NCI-H2171 treated with DMSO at 0.1 percent for 48 hours (cell line): ENCODE data around the gene POLR2L.

Experiments used
- DNase-seq: peaks from one replicate; lab custom pipeline; 2025; lab: John Stamatoyannopoulos, UW

POLR2L gene

GRCh38 chr11:838441-839279 is 3.7 kb downstream of the POLR2L start:
- peak; percentile 36 for DNase-seq

- no peak for DNase-seq
Observed at GRCh38 chr11:837990-838307, 4.4 kb downstream of the POLR2L start.

GRCh38 chr11:837189-837989 is 4.9 kb downstream of the POLR2L start:
- DNase-seq: no peak

- no peak for DNase-seq
Observed at GRCh38 chr11:836700-837099, 5.6 kb downstream of the POLR2L start.

- no peak for DNase-seq
Observed at GRCh38 chr11:836274-836673, 6.1 kb downstream of the POLR2L start.

- no peak for DNase-seq
Observed at GRCh38 chr11:834371-835316, 7.7 kb downstream of the POLR2L start.

GRCh38 chr11:833849-834311 is 8.4 kb downstream of the POLR2L start:
- peak; percentile 3 for DNase-seq

- DNase-seq: no peak
Observed at GRCh38 chr11:833114-833791, 9.1 kb downstream of the POLR2L start.

- peak; percentile 7 for DNase-seq
Observed at GRCh38 chr11:832529-833113, 9.7 kb downstream of the POLR2L start, which contains the start of gene CD151. Gene CD151, plus strand, starts transcription at chr11:832952. Its CDS starts 3,118 bp downstream, at chr11:836070.

GRCh38 chr11:831961-832528 is 10.3 kb downstream of the POLR2L start:
- DNase-seq: no peak

- DNase-seq: no peak
Observed at GRCh38 chr11:831118-831864, 11.0 kb downstream of the POLR2L start.

- peak; percentile 66 for DNase-seq
Observed at GRCh38 chr11:830295-831117, 11.8 kb downstream of the POLR2L start.

GRCh38 chr11:829847-830294 is 12.5 kb downstream of the POLR2L start:
- DNase-seq: no peak

- no peak for DNase-seq
Observed at GRCh38 chr11:829176-829846, 13.0 kb downstream of the POLR2L start.

- no peak for DNase-seq
Observed at GRCh38 chr11:828506-829175, 13.7 kb downstream of the POLR2L start.

GRCh38 chr11:827897-828192 is 14.5 kb downstream of the POLR2L start, which contains the start of gene CRACR2B:
Gene CRACR2B, plus strand, starts transcription at chr11:827919. Its CDS starts 689 bp downstream, at chr11:828608.
- no peak for DNase-seq

GRCh38 chr11:827146-827896 is 15.0 kb downstream of the POLR2L start:
- peak; percentile 11 for DNase-seq
